Liver (tissue), 9 donors: ENCODE measurements around the gene SPRR4. TPM values are rescaled to one million over a fixed set of nuclear protein-coding genes. Genes with fewer than 3 reads are reported as not detected.
A peak's percentile ranks its signal among the peaks of the same experiment; 100 is the strongest.

Experiments used
- DNase-seq: peaks from one replicate; pipeline ENCODE4 v3.0.0-alpha.2; 2017; ENCODE audit warnings: low spot score
- H3K27ac ChIP-seq, 2 donors: one replicate each; pipeline ENCODE4 v1.7.0; 2013; ENCODE audit warnings: inconsistent platforms in 2 of 2, low read length in 2 of 2, control low read depth in 1 of 2, low read depth in 1 of 2, mild to moderate bottlenecking in 1 of 2
- H3K27me3 ChIP-seq, 4 donors: one replicate each; pipeline versions ENCODE4 v1.6.1 to v1.7.0; 2013; ENCODE audit warnings: low read length in 3 of 4, inconsistent platforms in 1 of 4, mild to moderate bottlenecking in 1 of 4, moderate library complexity in 1 of 4; ENCODE audit not compliant: control insufficient read depth in 4 of 4, insufficient read depth in 4 of 4
- H3K36me3 ChIP-seq, 4 donors: one replicate each; pipeline versions ENCODE4 v1.6.1 to v1.7.0; 2013; ENCODE audit warnings: low read length in 3 of 4, mild to moderate bottlenecking in 3 of 4, low read depth in 1 of 4, moderate library complexity in 1 of 4; ENCODE audit not compliant: control insufficient read depth in 4 of 4, insufficient read depth in 3 of 4
- H3K4me1 ChIP-seq, 4 donors: one replicate each; pipeline versions ENCODE4 v1.6.1 to v1.7.0; 2013; ENCODE audit warnings: low read length in 3 of 4, mild to moderate bottlenecking in 3 of 4, moderate library complexity in 1 of 4; ENCODE audit not compliant: control insufficient read depth in 4 of 4, insufficient read depth in 4 of 4
- H3K4me3 ChIP-seq, 3 donors: one replicate each; pipeline versions ENCODE4 v1.6.1 to v1.7.0; 2013; ENCODE audit warnings: low read length in 3 of 3, control low read depth in 1 of 3, low read depth in 1 of 3, mild to moderate bottlenecking in 1 of 3
- H3K9ac ChIP-seq, 2 donors: one replicate each; pipeline ENCODE4 v1.7.0; 2013; ENCODE audit warnings: low read length in 2 of 2, mild to moderate bottlenecking in 2 of 2, moderate library complexity in 2 of 2, control low read depth in 1 of 2, low read depth in 1 of 2
- H3K9me3 ChIP-seq, 4 donors: one replicate each; pipeline versions ENCODE4 v1.6.1 to v1.7.0; 2013; ENCODE audit warnings: low read length in 3 of 4; ENCODE audit not compliant: control insufficient read depth in 4 of 4
- ATF3 ChIP-seq: IDR thresholded peaks from 2 replicates; pipeline ENCODE4 v1.6.1; 2016; ENCODE audit warnings: antibody characterized with exemption
- CTCF ChIP-seq: fragments of 150-350 bp; IDR thresholded peaks from 2 replicates; pipeline ENCODE4 v1.5.1; 2017; ENCODE audit warnings: improper control_type of control experiment, low read depth, low read length; ENCODE audit not compliant: missing input control
- EGR1 ChIP-seq, 2 donors: IDR thresholded peaks; 2 replicates each; pipeline ENCODE4 v1.6.1; 2016 to 2018; ENCODE audit warnings: antibody characterized with exemption in 2 of 2, low read depth in 2 of 2
- FOXA1 ChIP-seq: IDR thresholded peaks from 2 replicates; pipeline ENCODE4 v1.6.1; 2016; ENCODE audit warnings: antibody characterized with exemption
- FOXA2 ChIP-seq: IDR thresholded peaks from 2 replicates; pipeline ENCODE4 v1.6.1; 2016; ENCODE audit warnings: antibody characterized with exemption
- GABPA ChIP-seq, 2 donors: IDR thresholded peaks in 1 of 2; conservative IDR thresholded peaks in 1 of 2; 2 replicates each; pipeline ENCODE4 v1.6.1; 2016; ENCODE audit warnings: antibody characterized with exemption in 2 of 2, mild to moderate bottlenecking in 1 of 2, moderate library complexity in 1 of 2
- HNF4A ChIP-seq, 2 donors: conservative IDR thresholded peaks; 2 replicates each; pipeline ENCODE4 v1.6.1; 2016; ENCODE audit warnings: antibody characterized with exemption in 2 of 2, mild to moderate bottlenecking in 2 of 2
- JUND ChIP-seq, 2 donors: IDR thresholded peaks; 2 replicates each; pipeline ENCODE4 v1.6.1; 2016; ENCODE audit warnings: antibody characterized with exemption in 2 of 2
- MAX ChIP-seq: IDR thresholded peaks from 2 replicates; pipeline ENCODE4 v1.6.1; 2016; ENCODE audit warnings: antibody characterized with exemption
- NR2F2 ChIP-seq: IDR thresholded peaks from 2 replicates; pipeline ENCODE4 v1.6.1; 2016; ENCODE audit warnings: antibody characterized with exemption
- RAD21 ChIP-seq, 2 donors: IDR thresholded peaks; 2 replicates each; pipeline ENCODE4 v1.6.1; 2016; ENCODE audit warnings: antibody characterized with exemption in 2 of 2, mild to moderate bottlenecking in 2 of 2
- REST ChIP-seq: IDR thresholded peaks from 2 replicates; pipeline ENCODE4 v1.6.1; 2016; ENCODE audit warnings: antibody characterized with exemption, mild to moderate bottlenecking
- RXRA ChIP-seq, 2 donors: IDR thresholded peaks; 2 replicates each; pipeline ENCODE4 v1.6.1; 2017 to 2018; ENCODE audit warnings: antibody characterized with exemption in 2 of 2, mild to moderate bottlenecking in 1 of 2
- SP1 ChIP-seq: IDR thresholded peaks from 2 replicates; pipeline ENCODE4 v1.6.1; 2018; ENCODE audit warnings: antibody characterized with exemption, mild to moderate bottlenecking
- TAF1 ChIP-seq: conservative IDR thresholded peaks from 2 replicates; pipeline ENCODE4 v1.6.1; 2016; ENCODE audit warnings: antibody characterized with exemption, mild to moderate bottlenecking
- YY1 ChIP-seq: IDR thresholded peaks from 2 replicates; pipeline ENCODE4 v1.6.1; 2016; ENCODE audit warnings: antibody characterized with exemption, mild to moderate bottlenecking
- ZBTB33 ChIP-seq: IDR thresholded peaks from 2 replicates; pipeline ENCODE4 v1.6.1; 2016; ENCODE audit warnings: antibody characterized with exemption
- WGBS: extraction: QIAGEN DNeasy Blood & Tissue Kit; methylation state at CpG from one replicate; pipeline ENCODE4 v1.1.7; 2013; 5-methylcytosine and 5-hydroxymethylcytosine counted together
- polyA plus RNA-seq, 2 donors: library from polyadenylated mRNA; stranded (reverse) in 1 of 2; unstranded in 1 of 2; fragments of 200-250 nt in 1 of 2; fragments of >200 nt in 1 of 2; fragmentation: Nextera tagmentation in 1 of 2; extraction: Ambion mirVana in 1 of 2; gene quantifications; one replicate each; pipeline versions ENCODE4 v1.2.1 to v1.2.3, GENCODE V29; 2013 to 2015
- total RNA-seq, 2 donors: library from RNA; depleted of rRNA; stranded (reverse); fragments of >200 nt; gene quantifications; one replicate each; pipeline ENCODE4 v1.2.3, GENCODE V29; 2014
- donor health status: healthy.
- donor health status: healthy.
- donor health status: healthy.
- donor health status: healthy.
- donor health status: healthy.

The SPRR4 gene
- total RNA-seq (not detected), polyA plus RNA-seq (not detected)

GRCh38 chr1:152970495-152970894 lies at the start of gene SPRR4:
TSS of gene SPRR4 (plus strand) at chr1:152970648. CDS start at chr1:152971891, 1,243 bp downstream.
- Histone ChIP-seq H3K27ac (no peak within 1 kb of the TSS), H3K9ac (no peak within 1 kb of the TSS), H3K4me1 (no peaks in the 10 kb centered on the region), H3K27me3 (no peaks in the 10 kb centered on the region), H3K9me3 (no peaks in the 10 kb centered on the region), H3K4me3 (no peak within 1 kb of the TSS), H3K36me3 (no peaks in the 10 kb centered on the region)
- peak; percentile 23 for DNase-seq
- TF ChIP-seq YY1 (no peak), CTCF (no peak), SP1 (no peak), NR2F2 (no peak), ZBTB33 (no peak), GABPA (IDR thresholded peaks at IDR 0.05 in 1 of 2, conservative IDR thresholded peaks at IDR 0.05 in 1 of 2) (no peak), FOXA1 (no peak), ATF3 (no peak), FOXA2 (no peak), EGR1 (IDR thresholded peaks at IDR 0.05; ENCODE audit: low read depth in 2 of 2) (no peak), JUND (IDR thresholded peaks at IDR 0.05) (no peak), REST (no peak), RXRA (IDR thresholded peaks at IDR 0.05) (no peak), HNF4A (conservative IDR thresholded peaks at IDR 0.05) (no peak)
- WGBS, result 92% methylated on average over 6 of the region's 6 CpGs

- TF ChIP-seq ATF3 (no peak), TAF1 (no peak), ZBTB33 (no peak), HNF4A (conservative IDR thresholded peaks at IDR 0.05) (no peak), MAX (no peak), RAD21 (IDR thresholded peaks at IDR 0.05) (no peak), YY1 (no peak), REST (no peak), FOXA1 (no peak), SP1 (no peak), FOXA2 (no peak), NR2F2 (no peak), EGR1 (IDR thresholded peaks at IDR 0.05; ENCODE audit: low read depth in 2 of 2) (no peak), JUND (IDR thresholded peaks at IDR 0.05) (no peak), GABPA (IDR thresholded peaks at IDR 0.05 in 1 of 2, conservative IDR thresholded peaks at IDR 0.05 in 1 of 2) (no peak)
- no peak overlapping the region for H3K27ac ChIP-seq
- no peak for DNase-seq
- H3K4me1 ChIP-seq, result peaks cover 0 to 6% (median 2%) of the 10 kb centered on the region in 4 donors
- 45% methylated on average over 2 of the region's 2 CpGs for WGBS
- no peak overlapping the region for H3K4me3 ChIP-seq
- no peak overlapping the region for H3K9ac ChIP-seq
- no peaks in the 10 kb centered on the region for H3K27me3 ChIP-seq
- no peaks in the 10 kb centered on the region for H3K9me3 ChIP-seq
- H3K36me3 ChIP-seq, result no peaks in the 10 kb centered on the region
These were observed 46.3 kb upstream of the SPRR4 start for GRCh38 chr1:152924191-152924590.
